Measurements from ENCODE around the gene TBL1Y. TPM values are rescaled to one million over a fixed set of nuclear protein-coding genes. Genes with fewer than 3 reads are reported as not detected.
"Not testable (repeated sequence)": the region's sequence is repeated elsewhere in the genome, so short reads cannot be mapped to it uniquely, and the experiment has no call there.

The TBL1Y gene
- total RNA-seq: not detected

DNA sequence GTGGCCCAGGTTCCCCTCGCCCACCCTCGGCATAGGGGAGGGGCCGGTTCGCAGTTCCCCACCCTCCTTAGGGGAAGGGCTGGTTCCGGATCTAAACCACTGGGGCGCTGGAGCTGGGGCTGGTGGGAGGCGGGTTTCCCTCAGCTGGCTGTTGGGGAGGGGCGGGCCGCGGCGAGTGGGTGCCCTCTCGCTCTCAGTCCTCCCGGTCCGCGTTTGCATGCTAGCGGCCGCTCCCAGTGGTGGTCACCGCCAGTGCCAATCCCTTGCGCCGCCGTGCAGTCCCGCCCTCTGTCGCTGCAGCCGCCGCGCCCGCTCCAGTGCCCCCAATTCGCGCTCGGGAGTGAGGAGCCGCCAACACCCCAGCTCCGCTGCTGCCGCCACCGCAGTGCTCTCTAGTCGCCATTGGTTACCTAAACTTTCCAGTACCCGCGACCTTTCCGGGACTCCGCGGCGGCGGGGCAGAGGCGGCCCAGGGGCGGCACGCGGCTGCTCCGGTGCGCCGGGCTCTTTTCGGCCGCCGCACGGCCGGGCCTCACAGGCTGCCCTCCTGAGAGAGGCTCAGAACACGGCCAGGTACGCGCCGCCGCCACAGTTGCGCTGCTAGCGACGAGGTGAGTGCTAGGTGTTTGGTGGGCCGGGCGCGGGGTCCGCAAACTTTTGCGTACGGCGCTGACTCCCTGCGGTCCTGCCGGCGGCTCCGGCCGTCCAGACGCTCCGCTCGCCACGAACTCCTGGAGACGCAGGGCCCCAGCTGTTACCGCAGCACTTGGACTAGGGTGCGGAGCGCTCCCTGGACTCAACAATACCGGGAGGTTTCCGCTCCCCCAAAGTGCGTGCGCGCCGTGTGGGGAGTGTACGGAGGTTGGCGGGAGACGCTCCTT is at the start of gene TBL1Y:
TSS of gene TBL1Y (plus strand) at position 326 of the 881 bp plus-strand sequence. CDS start 114,388 bp downstream, outside the sequence.
- ChIA-PET POLR2A (no interaction called here), CTCF (no interaction called here)

DNA sequence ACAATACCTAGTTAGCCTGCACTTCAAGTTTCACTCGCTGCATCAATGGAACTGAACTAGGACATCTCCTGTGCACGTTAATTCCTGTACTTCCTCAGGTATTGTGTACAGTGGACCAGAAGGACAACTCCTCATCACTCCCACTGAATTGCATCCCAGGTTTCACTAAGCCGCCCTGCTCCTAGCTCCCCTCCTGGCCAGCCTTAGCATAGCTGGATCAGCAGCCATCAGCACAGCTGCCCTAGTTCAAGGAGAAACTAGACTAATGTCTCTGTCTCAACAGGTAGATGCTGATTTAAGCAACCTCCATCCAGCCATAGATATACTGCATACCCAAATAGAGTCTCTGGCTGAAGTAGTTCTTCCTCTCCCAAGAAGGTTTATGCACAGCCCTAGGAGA is 16.0 kb upstream of the TBL1Y start:
- CTCF ChIA-PET: no interaction called here
- POLR2A ChIA-PET: no interaction called here

DNA sequence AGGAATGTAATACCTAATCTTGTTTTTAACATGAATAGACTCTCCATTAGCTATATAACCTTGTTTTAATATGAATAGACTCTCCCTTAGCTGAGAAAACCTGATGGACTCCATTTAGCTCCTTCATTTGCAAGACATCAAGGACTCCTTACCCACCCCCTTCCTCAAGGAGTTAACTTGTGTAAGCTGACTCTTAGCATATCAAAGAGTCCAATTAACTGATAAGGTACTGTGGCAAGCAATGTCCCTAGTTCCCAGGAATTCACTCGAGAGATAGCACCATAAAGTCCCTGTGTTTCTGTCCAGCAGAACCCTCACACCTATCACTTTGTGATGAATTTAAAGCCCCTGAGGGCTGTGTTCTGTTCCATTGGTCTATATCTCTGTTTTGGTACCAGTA is 15.3 kb upstream of the TBL1Y start:
- POLR2A ChIA-PET: no interaction called here
- CTCF ChIA-PET: no interaction called here

DNA sequence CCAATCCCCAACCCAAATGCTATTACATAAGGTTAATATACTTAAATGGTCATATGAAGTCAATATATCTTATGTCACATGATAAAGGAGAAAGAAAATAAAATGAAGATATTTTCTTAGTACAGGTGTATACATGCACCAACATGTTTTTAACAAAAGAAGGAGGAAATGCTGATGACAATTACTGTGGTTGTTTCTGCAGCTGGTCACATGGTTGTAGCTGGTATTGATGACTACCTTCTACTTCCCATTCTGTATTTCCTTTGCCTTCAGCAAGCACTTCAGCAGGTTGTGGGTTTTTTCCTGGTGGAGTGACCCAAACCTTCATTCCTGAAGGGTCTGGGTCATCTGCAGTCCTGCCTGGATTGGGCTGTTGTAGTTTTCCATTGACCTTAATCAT is 8.4 kb upstream of the TBL1Y start:
- CTCF ChIA-PET, POLR2A ChIA-PET: not testable (repeated sequence)

DNA sequence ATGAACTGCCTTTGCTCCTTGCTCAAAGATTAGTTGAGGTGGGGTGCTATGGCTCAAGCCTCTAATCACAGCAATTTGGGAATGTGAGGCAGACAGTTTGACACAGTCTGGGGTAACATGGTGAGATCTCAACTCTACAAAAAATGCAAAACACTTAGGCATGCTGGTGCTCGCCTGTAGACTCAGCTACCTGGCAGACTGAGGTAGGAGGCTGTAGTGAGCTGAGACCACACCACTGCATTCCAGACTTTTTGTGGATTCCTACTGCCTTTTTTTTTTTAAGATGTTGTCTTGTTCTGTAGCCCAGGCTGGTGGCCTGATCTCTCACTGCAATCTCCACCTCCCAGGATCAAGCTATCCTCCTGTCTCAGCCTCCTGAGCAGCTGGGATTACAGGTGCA is 2.9 kb upstream of the TBL1Y start:
- CTCF ChIA-PET: no interaction called here
- POLR2A ChIA-PET: no interaction called here

DNA sequence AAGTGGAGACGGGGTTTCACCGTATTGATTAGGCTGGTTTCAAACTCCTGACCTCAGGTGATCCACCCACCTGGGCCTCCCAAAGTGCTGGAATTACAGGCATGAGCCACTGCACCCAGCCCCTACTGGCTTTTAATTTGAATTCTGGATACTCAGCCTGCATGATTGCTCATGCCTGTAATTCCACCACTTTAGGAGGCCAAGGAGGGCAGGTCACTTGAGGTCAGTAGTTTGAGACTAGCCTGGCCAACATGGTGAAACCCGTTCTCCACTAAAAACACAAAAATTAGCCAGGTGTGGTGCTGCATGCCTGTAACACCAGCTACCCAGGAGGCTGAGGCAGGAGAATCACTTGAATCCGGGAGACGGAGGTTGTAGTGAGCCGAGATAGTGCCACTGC is 2.5 kb upstream of the TBL1Y start:
- POLR2A ChIA-PET: not testable (repeated sequence)

DNA sequence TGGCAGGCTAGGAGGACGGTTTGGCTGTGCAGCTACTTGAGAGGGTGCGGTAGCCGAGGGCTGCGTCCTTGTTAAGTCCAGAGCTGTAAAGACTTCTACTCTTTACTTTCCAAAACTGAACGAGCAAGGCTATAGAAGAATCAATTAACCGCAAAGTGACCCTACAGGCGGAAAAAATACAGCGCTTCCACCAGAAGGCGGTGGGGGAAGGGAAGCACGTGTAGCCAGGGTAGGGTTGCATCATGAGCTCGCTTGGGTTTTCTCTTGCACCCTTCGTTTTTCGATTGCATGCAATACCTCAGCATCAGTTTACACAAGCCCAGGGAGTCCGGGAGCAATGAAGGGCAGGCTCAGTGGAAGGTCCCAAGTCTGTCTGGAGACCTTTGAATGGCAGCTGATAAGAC is 1.4 kb upstream of the TBL1Y start:
- POLR2A ChIA-PET: no interaction called here
- CTCF ChIA-PET: no interaction called here

More for the DNA sequence above, 2.5 kb upstream of the TBL1Y start:
- CTCF ChIA-PET: not testable (repeated sequence)

DNA sequence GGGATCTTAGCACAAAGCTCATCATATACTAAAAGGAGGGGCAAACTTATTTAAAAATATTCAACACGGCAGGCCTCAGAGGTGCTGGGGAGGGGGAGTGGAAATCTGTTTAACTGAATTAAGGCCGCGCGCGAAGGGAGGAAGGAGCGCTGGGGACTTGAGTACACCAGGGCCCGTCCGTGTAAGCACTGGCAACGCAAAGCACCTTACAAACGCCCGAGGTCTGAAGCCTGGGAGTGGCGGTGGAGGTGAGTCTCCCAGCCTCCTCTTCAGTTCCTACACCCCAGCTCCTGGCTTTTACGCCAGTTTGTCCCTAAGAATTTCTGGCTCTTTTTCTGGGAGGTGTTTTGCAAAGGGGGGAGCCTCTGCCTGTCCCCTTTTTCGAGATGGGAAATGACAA is 641 bp upstream of the TBL1Y start:
- POLR2A ChIA-PET: no interaction called here

DNA sequence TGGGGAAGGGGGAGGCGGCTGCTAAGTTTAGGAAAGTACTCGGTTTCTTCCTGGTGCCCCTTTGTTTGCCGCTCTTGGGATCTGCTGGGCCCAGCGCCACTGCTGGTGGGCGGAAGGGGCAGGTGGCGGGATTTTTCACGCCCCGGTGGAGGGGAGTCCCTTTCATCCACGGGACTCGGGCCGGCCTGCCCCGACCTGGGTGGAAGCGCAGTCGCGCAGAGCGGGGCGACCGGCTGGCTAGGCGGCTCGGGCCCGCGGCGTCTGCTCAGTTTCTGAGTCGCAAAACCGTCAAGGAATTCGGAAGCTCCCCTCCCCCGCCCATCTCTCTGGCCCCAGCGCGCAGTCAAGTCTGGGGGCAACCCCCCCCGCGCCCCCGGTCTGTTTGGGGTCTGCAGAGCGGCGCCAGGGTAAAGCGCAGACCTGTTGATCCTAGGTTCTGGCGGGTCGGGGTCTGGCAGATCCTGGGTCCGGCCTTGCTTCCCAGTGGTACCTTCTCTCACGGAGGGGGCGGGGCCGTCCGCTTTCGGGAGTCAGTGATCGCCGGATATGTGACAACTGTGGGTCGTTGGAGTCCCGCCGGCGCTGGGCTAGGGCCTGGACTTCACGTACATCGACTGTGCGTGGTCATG is 870 bp downstream of the TBL1Y start, which contains the start of gene AMELY:
TSS of gene AMELY (minus strand) at position 500 of the 629 bp plus-strand sequence. CDS start 39,144 bp downstream, outside the sequence.
- ChIA-PET POLR2A (no interaction called here), CTCF (no interaction called here)

More for the DNA sequence above, 641 bp upstream of the TBL1Y start:
- CTCF ChIA-PET: no interaction called here

DNA sequence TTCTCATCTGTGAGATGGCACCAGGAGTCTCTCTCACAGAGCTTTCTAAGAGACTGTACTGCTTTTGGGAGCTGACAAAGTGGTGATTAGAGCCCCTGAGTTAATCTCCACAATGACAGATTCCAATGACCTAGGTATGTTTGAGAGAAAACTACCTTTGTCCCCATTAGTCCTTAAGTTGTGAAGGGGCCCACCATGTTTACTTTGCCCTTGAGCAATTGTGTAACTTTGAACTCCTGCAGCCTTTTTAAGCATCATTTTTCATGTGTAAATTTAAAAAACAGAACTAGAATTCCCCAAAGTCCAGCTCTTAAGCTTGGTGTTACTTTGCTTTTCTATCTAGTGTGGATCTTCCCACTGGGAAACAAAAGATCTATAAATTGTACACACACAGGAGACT is 2.9 kb downstream of the TBL1Y start:
- ChIA-PET POLR2A (no interaction called here), CTCF (no interaction called here)

DNA sequence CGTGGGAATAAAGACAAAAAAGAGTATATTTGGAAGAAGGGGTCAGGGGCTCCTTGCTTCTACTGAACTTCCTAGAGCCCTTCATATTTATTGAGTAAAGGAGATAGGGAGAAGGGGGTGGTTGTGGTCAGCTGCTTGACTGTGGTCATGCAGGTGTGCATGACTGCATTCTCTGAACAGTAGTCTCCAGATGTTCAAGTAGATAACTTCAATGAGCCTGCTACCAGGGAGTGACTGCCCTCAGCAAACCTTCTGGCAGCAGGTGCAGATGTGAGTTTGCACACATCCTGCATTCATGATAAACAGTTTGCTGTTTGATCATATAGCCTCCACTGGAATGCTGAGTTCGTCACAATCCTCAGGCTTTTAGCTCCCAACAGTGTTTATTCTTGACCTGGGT is 10.6 kb downstream of the TBL1Y start:
- CTCF ChIA-PET: no interaction called here
- POLR2A ChIA-PET: no interaction called here

DNA sequence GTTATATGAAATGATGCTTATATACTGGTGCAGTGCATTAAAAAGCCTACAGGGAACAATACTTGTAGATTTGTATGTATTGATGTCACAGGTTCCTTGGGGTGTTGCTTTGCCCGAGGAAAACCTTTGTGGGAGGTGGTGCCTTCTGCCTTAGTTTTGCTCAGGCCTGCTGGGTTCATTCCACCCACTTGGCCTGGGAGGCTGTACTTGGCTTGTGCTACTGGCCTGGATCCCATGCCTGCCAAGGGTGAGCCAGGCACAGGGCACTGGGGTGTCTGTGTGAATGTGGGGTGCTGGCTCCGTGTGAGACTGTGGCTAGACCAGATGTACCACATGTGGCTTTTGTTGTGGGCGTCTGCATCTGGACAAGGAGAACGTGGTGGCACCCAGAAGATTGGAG is 17.8 kb downstream of the TBL1Y start:
- CTCF ChIA-PET: no interaction called here
- POLR2A ChIA-PET: no interaction called here

DNA sequence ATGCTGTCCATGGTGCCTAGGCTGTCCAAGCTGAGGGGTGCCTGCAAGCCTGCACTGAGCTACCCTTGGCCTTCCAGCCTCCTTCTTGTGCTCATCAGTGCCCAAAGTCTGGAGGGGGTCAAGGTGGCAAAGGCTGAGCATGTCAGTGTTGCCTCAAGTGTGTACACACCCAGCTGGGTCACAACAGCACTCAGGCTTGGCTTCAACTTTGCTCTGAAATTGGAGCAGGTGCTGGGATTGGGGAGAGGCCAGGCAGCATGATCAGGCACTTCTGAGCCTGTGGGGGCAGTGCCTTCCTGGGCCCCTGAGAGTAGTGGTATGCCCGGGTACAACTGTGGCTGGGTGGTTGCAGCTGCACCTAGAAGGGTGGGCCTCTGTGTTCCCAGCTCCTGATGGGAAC is 18.7 kb downstream of the TBL1Y start:
- POLR2A ChIA-PET: no interaction called here
- CTCF ChIA-PET: no interaction called here

DNA sequence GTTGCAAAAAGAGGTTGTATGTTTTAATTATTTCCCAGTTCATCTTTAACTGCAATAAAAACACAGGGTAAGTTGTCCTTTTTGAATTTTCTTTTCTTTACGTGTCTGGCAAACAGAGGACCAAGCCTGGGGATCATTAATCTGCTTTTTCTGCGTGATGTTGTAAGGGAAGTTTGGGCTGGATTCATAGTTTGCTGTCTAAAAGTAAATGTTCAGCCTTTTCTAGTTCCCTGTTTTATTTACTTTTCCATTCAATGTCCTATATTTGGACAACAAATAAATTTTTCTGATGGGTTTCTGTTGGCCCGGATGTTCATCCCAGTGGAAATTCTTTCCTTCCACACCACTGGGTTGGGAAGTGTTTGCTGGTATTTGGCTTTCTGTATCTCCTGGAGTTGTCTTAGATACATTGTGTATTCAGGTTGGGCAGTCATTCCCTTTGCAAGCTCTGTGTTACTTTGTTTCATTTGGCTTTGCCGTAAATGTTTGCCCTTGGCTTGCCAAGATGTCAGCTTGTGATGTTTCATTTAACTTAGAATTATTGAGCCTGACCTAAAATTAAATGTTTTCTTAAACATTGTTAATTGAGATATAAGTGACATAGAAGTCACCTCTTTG is 21.4 kb downstream of the TBL1Y start:
- POLR2A ChIA-PET: no interaction called here
- CTCF ChIA-PET: no interaction called here

DNA sequence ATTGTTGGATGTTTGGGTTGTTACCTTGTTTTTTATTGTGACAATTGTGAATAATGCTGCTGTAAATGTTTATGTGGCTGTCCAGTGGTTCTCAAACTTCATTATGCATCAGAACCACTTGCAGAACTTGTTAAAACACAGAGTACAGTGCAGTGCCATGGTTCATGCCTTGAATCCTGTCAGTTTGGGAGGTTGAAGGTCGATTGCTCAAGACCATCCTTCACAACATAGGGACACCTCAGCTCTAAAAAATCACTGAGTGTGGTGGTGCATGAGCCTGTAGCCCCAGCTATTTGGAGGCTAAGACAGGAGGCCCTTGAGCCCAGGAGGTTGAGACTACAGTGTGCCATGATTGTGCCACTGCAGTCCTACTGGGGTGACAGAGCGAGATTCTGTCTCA is 25.0 kb downstream of the TBL1Y start:
- CTCF ChIA-PET: no interaction called here
- POLR2A ChIA-PET: no interaction called here

DNA sequence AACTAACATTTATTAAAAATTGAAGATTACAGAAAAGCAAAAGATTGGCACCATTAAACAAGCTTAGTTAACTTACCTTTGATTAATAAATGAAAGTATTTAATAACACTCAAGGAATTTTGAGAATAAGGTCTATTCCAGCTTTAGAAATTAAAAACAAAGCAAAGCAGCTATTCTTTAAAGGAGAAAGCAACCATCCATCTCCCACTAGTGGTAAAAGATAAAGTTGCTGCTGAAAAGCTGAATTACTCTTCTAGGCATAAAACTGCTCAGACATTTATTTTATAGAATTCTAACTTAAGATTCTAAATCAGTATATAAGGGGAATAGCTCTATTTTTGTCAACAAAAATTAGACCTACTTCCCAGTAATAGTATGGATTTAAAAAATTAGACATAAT is 37.2 kb downstream of the TBL1Y start:
- ChIA-PET CTCF (no interaction called here), POLR2A (no interaction called here)

DNA sequence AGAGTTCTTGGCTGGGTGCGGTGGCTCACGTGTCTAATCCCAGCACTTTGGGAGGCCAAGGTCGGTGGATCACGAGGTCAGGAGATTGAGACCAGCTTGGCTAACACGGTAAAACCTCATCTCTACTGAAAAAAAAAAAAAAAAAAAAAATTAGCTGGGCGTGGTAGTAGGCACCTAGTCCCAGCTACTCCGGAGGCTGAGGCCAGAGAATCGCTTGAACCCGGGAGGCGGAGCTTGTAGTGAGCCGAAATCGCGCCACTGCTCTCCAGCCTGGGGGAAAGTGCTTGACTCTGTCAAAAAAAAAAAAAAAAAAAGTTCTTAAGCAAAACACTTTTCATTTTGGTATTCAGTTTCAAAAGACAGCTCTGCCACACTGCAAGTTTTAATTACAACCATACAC is 37.9 kb downstream of the TBL1Y start:
- POLR2A ChIA-PET: no interaction called here
- CTCF ChIA-PET: no interaction called here

DNA sequence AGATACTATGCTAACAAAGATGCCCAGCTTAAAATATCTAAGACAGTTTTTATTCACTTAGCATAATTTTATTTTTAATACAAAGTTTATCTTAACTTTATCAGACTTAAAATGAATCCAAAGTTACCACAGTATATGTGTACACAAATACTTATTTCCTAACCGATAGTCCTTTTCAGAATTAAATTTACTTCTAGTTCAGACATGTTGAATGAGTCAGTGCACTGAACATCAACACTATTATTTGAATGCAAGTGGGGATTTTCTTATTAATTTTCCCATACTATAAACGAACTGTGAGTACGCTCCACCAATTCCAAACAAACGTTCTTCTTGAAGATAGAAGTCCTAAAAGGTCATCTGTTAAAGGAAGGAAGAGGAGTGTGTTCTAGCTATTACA is 39.5 kb downstream of the TBL1Y start:
- CTCF ChIA-PET: no interaction called here
- POLR2A ChIA-PET: no interaction called here

DNA sequence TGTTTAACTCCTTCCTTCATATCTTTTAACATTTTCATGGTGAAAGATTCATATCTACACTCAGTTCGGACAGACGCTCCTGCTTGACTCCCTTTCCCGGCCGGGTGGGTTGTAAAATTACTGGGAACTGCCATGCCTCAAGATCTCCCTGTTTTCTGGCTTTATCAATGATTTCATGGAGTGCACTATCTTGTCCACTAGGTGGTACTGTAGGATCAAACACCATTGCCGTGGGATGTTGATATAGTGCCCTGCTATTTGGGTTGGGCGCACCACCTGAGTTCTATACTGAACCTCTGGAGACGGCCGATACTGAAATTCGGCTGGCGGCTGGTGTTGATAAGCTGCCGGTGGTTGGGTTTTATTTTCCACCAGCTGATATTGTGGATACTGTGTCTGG is 54.2 kb downstream of the TBL1Y start:
- CTCF ChIA-PET: interaction anchor here (0.7 kb wide), 1 partner anchor 123 kb away, joined by 3 read pairs; no protein-coding TSS in a partner anchor
- POLR2A ChIA-PET: no interaction called here

DNA sequence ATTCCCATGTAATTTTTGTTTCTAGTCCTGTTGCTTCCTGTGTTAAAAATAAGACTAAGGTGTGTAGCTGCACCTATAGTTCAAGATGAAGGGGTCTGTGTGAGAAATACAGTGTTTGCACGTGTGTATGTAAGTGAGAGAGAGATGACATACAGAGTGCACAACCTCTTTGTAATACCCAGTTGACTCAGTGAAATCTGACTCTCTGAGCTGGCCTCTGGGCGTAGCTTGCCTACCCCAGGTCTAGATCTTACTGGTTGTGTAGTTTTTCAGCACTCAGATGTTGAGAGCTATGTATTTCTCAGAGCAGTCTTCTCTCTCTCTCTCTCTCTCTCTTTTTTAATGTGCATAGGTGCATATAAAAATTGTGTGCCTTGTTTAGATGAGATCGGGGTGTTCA is 56.0 kb downstream of the TBL1Y start:
- CTCF ChIA-PET: interaction anchor here (1.4 kb wide), 1 partner anchor 119 kb away, joined by 4 read pairs; no protein-coding TSS in a partner anchor
- POLR2A ChIA-PET: no interaction called here

DNA sequence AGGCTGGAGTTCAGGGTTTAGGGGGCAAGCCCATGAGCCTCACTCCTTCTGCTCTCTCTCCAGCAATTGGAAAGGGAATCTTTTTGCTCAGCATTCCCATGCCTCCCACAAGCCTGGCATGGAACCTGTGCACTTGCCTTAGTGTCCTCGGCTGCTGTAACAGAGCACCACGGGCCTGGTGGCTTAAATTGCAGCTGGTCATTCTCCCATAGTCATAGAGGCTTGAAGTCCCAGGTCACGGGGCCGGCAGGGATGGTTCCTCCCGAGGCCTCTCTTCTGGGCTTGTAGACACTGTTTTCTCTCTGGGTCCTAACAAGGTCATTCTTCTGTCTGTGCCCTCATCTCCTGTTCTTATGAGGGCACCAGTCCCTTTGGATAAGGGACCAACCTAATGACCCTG is 57.2 kb downstream of the TBL1Y start:
- POLR2A ChIA-PET: no interaction called here
- CTCF ChIA-PET: no interaction called here
